ENCODE data around the gene TFPT.

The TFPT gene

GRCh38 chr19:54077334-54077733 lies 38.1 kb downstream of the TFPT start:
- no peak for DNase-seq (ENCODE audit: low read depth)

DNA sequence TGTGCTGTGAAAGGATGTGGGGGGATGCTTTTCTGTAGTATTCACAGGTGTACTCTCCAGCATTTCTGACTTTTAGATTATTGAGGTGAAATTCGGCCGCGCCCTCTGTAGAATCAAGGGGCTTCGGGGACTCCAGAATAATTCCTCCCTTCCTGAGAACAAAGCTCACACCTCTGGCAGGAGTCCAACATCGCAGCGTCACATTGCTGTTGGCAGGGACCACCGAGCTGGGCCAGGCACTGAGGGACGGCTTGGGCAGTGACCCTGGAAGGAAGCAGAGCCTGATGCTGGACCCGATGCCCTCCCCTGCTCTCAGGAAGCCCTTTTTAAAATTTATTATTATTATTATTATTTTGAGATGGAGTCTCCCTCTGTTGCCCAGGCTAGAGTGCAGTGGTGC lies 40.6 kb downstream of the TFPT start:
- DNase-seq (ENCODE audit: low read depth): no peak

- no peak for DNase-seq (ENCODE audit: low read depth)
Measured at GRCh38 chr19:54073829-54074228, 41.6 kb downstream of the TFPT start.

GRCh38 chr19:54069470-54069869 lies 46.0 kb downstream of the TFPT start:
- DNase-seq (ENCODE audit: low read depth): no peak

DNA sequence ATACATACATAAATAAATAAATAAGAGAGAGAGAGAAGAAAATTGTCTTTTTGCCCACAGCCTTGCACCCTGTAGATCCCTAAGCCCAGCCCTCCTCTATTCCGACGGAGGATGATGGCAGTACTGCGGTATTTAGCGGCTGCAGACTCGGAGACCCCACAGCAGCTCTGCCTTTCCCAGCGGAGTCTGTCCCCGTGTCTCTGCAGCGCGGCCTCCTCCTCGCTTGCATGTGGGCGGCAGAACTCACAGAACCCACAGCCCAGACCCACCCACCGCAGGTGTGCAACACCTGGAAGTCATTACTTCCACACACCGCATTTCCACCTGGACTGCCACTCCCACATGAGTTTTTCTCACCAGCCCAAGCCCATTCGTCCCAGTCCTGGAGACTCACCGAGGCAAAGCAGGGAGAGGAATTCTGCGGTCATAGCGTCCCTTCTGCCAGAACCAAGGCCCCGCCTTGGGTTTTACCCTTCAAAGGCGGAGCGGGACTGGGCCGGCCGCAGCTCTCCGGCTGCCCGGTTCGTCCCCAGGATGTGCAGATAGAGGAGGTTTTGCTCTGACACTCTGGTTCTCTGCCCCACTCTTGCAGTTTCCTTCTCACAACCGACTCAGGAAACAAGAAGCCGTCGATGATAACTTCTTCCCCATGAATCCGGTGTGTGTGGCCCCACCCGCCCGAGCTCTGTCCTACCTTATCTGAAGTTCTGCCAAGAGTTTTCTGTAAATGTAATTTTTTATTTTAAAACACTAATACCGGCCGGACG lies 51.9 kb downstream of the TFPT start, which contains the start of gene VSTM1:
Gene VSTM1, minus strand, starts transcription at position 548 of the 767 bp plus-strand sequence. Its CDS starts 120 bp downstream, at position 428.
- DNase-seq (ENCODE audit: low read depth): no peak

GRCh38 chr19:54062643-54063042 lies 52.8 kb downstream of the TFPT start:
- no peak for DNase-seq (ENCODE audit: low read depth)

Data from CMK (cell line).